ENCODE data around the gene ZNF837.

DNA sequence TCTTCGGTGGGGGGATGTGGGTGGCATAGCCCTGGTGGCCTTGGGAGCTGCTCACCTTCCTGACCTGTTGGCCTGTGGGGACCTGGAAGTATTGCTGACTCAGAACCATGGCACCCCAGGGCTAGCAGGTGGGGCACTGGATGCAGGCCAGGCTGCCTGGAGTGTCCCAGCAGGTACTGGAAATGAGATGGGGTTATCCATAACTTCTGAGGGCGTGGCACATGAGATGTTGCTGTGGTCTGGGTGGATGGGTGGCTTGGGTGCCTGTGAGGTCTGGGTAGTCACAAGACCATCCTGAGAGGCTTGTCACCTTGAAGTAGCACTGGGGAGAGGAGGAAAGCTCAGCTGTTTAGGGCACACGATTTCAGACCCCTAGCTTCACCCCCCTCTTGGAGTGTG is 14.0 kb upstream of the ZNF837 start:
- TF ChIP-seq KAT7 (CRISPR knock-in tag; IDR thresholded peaks at IDR 0.05; ENCODE audit: borderline replicate concordance), result no peak
- TF ChIP-seq, protein P1, sequence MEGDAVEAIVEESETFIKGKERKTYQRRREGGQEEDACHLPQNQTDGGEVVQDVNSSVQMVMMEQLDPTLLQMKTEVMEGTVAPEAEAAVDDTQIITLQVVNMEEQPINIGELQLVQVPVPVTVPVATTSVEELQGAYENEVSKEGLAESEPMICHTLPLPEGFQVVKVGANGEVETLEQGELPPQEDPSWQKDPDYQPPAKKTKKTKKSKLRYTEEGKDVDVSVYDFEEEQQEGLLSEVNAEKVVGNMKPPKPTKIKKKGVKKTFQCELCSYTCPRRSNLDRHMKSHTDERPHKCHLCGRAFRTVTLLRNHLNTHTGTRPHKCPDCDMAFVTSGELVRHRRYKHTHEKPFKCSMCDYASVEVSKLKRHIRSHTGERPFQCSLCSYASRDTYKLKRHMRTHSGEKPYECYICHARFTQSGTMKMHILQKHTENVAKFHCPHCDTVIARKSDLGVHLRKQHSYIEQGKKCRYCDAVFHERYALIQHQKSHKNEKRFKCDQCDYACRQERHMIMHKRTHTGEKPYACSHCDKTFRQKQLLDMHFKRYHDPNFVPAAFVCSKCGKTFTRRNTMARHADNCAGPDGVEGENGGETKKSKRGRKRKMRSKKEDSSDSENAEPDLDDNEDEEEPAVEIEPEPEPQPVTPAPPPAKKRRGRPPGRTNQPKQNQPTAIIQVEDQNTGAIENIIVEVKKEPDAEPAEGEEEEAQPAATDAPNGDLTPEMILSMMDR (IDR thresholded peaks at IDR 0.05), result no peak
- TF ChIP-seq, protein P2, sequence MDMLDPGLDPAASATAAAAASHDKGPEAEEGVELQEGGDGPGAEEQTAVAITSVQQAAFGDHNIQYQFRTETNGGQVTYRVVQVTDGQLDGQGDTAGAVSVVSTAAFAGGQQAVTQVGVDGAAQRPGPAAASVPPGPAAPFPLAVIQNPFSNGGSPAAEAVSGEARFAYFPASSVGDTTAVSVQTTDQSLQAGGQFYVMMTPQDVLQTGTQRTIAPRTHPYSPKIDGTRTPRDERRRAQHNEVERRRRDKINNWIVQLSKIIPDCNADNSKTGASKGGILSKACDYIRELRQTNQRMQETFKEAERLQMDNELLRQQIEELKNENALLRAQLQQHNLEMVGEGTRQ (CRISPR knock-in tag; IDR thresholded peaks at IDR 0.05), result no peak
- TF ChIP-seq, protein P3, sequence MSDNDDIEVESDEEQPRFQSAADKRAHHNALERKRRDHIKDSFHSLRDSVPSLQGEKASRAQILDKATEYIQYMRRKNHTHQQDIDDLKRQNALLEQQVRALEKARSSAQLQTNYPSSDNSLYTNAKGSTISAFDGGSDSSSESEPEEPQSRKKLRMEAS (CRISPR knock-in tag; IDR thresholded peaks at IDR 0.05), result no peak
- TF ChIP-seq ZBTB21 (CRISPR knock-in tag; IDR thresholded peaks at IDR 0.05; ENCODE audit: borderline replicate concordance), result no peak
